ENCODE results near the gene RAB40C.
A peak's percentile ranks its signal among the peaks of the same experiment; 100 is the strongest.

DNA sequence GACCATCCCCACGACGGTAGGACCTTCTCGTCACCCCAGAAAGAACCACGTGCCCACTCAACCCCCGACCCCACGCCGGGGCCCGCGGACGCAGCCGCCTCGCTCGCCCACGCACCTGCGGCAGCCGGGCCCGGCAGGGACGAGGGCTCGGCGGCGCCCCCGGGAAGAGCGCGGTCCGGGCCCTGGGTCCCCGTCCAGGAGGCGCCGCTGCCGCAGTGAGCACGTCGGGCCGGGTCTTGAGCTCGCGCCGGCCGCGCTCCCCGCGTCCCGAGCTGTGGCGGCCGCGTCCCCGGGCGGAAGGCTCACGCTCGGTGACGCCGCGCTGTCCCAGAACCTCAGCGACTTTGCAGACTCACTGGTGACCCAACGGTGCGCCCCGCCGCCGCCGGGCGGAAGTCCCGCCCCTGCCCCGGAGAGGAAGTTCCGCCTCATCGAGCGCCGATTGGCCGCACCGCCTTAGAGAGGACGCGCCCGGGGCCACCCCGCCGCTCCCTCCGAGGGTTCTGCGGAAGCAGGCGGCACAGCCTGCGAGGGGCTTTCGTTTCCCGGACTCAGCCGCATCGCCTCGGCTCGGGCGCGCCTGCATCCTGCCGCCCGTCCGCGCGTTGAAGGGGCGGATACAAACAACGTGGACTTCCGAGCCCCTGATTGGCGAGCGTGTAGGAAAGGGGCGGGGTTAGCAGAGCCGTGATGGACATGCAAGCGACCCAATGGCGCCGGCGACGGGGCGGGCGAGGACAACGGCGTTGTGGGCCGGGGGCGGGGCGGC is 793 bp upstream of the RAB40C start:
- TF ChIP-seq, protein P1, sequence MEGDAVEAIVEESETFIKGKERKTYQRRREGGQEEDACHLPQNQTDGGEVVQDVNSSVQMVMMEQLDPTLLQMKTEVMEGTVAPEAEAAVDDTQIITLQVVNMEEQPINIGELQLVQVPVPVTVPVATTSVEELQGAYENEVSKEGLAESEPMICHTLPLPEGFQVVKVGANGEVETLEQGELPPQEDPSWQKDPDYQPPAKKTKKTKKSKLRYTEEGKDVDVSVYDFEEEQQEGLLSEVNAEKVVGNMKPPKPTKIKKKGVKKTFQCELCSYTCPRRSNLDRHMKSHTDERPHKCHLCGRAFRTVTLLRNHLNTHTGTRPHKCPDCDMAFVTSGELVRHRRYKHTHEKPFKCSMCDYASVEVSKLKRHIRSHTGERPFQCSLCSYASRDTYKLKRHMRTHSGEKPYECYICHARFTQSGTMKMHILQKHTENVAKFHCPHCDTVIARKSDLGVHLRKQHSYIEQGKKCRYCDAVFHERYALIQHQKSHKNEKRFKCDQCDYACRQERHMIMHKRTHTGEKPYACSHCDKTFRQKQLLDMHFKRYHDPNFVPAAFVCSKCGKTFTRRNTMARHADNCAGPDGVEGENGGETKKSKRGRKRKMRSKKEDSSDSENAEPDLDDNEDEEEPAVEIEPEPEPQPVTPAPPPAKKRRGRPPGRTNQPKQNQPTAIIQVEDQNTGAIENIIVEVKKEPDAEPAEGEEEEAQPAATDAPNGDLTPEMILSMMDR (IDR thresholded peaks at IDR 0.05) = no peak
- TF ChIP-seq POLR2A (IDR thresholded peaks at IDR 0.05) = peak; percentile 96
